Large intestine (tissue), 3 donors: ENCODE results near the gene SLC25A26. TPM values are rescaled to one million over a fixed set of nuclear protein-coding genes. Genes with fewer than 3 reads are reported as not detected.
"Not testable (repeated sequence)": the region's sequence is repeated elsewhere in the genome, so short reads cannot be mapped to it uniquely, and the experiment has no call there.

ENCODE experiments used
- DNase-seq, 2 donors: peaks; one replicate each; pipeline versions ENCODE4 v3.0.0 to v3.0.0-alpha.2; 2013
- H3K27ac ChIP-seq: one replicate; pipeline ENCODE4 v1.5.1; 2013; ENCODE audit warnings: low read length
- H3K27me3 ChIP-seq: 2 replicates; pipeline ENCODE4 v1.6.1; 2013; ENCODE audit warnings: low read length; ENCODE audit not compliant: control insufficient read depth, insufficient read depth
- H3K36me3 ChIP-seq: 2 replicates; pipeline ENCODE4 v1.6.1; 2013; ENCODE audit warnings: low read length; ENCODE audit not compliant: control insufficient read depth, insufficient read depth
- H3K4me1 ChIP-seq: one replicate; pipeline ENCODE4 v1.6.1; 2013; ENCODE audit warnings: low read length; ENCODE audit not compliant: control insufficient read depth, insufficient read depth
- H3K4me3 ChIP-seq: one replicate; pipeline ENCODE4 v1.5.1; 2013; ENCODE audit warnings: low read length
- H3K9me3 ChIP-seq: one replicate; pipeline ENCODE4 v1.6.1; 2013; ENCODE audit warnings: mild to moderate bottlenecking, low read depth, low read length, moderate library complexity; ENCODE audit not compliant: control insufficient read depth
- WGBS: methylation state at CpG from one replicate; pipeline ENCODE4 v1.1.5; 2013; ENCODE audit warnings: low lambda C conversion rate; ENCODE audit not compliant: insufficient coverage; 5-methylcytosine and 5-hydroxymethylcytosine counted together
- polyA plus RNA-seq: library from polyadenylated mRNA; unstranded; fragments of 120-200 nt; gene quantifications from one replicate; pipeline ENCODE4 v1.2.1, GENCODE V29; 2013

Gene SLC25A26
- polyA plus RNA-seq, 1 donor, result 19.9 TPM

- H3K4me3 ChIP-seq, result no peak overlapping the region
- H3K36me3 ChIP-seq, result peaks cover 8% of the 10 kb centered on the region
- H3K27me3 ChIP-seq, result no peaks in the 10 kb centered on the region
- no peaks in the 10 kb centered on the region for H3K9me3 ChIP-seq
- H3K27ac ChIP-seq, result no peak overlapping the region
- no peaks in the 10 kb centered on the region for H3K4me1 ChIP-seq
- DNase-seq, result no peak
- 89% methylated on average over 3 of the region's 4 CpGs for WGBS
Measured at GRCh38 chr3:66267031-66267430, 46.2 kb downstream of the SLC25A26 start.

- H3K36me3 ChIP-seq, result peaks cover 8% of the 10 kb centered on the region
- WGBS, result 80% methylated on average over 1 of the region's 5 CpGs
- no peaks in the 10 kb centered on the region for H3K4me1 ChIP-seq
- H3K9me3 ChIP-seq, result no peaks in the 10 kb centered on the region
- H3K4me3 ChIP-seq, result no peak overlapping the region
- no peaks in the 10 kb centered on the region for H3K27me3 ChIP-seq
- H3K27ac ChIP-seq, result no peak overlapping the region
- no peak for DNase-seq
Measured at GRCh38 chr3:66267906-66268305, 47.1 kb downstream of the SLC25A26 start.

- peaks cover 8% of the 10 kb centered on the region for H3K36me3 ChIP-seq
- no peak overlapping the region for H3K4me3 ChIP-seq
- H3K27ac ChIP-seq, result no peak overlapping the region
- DNase-seq, result peak in 1 of 2 donors; percentile 12
- H3K9me3 ChIP-seq, result no peaks in the 10 kb centered on the region
- no peaks in the 10 kb centered on the region for H3K4me1 ChIP-seq
- no CpG with 5 or more reads among the region's 4 CpGs for WGBS
- H3K27me3 ChIP-seq, result no peaks in the 10 kb centered on the region
Measured at GRCh38 chr3:66268864-66269263, 48.1 kb downstream of the SLC25A26 start.

- no peaks in the 10 kb centered on the region for H3K27me3 ChIP-seq
- no peak for DNase-seq
- H3K36me3 ChIP-seq, result peaks cover 4% of the 10 kb centered on the region
- WGBS, result no CpG with 5 or more reads among the region's 1 CpG
- H3K27ac ChIP-seq, result no peak overlapping the region
- H3K9me3 ChIP-seq, result no peaks in the 10 kb centered on the region
- H3K4me1 ChIP-seq, result no peaks in the 10 kb centered on the region
- no peak overlapping the region for H3K4me3 ChIP-seq
Measured at GRCh38 chr3:66269411-66269810, 48.6 kb downstream of the SLC25A26 start.

- no peaks in the 10 kb centered on the region for H3K36me3 ChIP-seq
- H3K4me1 ChIP-seq, result no peaks in the 10 kb centered on the region
- no peak for DNase-seq
- H3K27me3 ChIP-seq, result no peaks in the 10 kb centered on the region
- no peak overlapping the region for H3K27ac ChIP-seq
- H3K9me3 ChIP-seq, result no peaks in the 10 kb centered on the region
- WGBS, result 40% methylated on average over 1 of the region's 1 CpG
- H3K4me3 ChIP-seq, result no peak overlapping the region
Measured at GRCh38 chr3:66270288-66270687, 49.5 kb downstream of the SLC25A26 start.

- no peak overlapping the region for H3K27ac ChIP-seq
- WGBS, result 70% methylated on average over 2 of the region's 2 CpGs
- no peaks in the 10 kb centered on the region for H3K27me3 ChIP-seq
- DNase-seq, result peak in 1 of 2 donors; percentile 10
- no peaks in the 10 kb centered on the region for H3K4me1 ChIP-seq
- H3K36me3 ChIP-seq, result no peaks in the 10 kb centered on the region
- no peak overlapping the region for H3K4me3 ChIP-seq
- no peaks in the 10 kb centered on the region for H3K9me3 ChIP-seq
Measured at GRCh38 chr3:66270701-66271100, 49.9 kb downstream of the SLC25A26 start.

- H3K27me3 ChIP-seq, result no peaks in the 10 kb centered on the region
- no peak for DNase-seq
- no peaks in the 10 kb centered on the region for H3K9me3 ChIP-seq
- no peaks in the 10 kb centered on the region for H3K36me3 ChIP-seq
- no peak overlapping the region for H3K4me3 ChIP-seq
- no peak overlapping the region for H3K27ac ChIP-seq
- WGBS, result 100% methylated on average over 1 of the region's 2 CpGs
- H3K4me1 ChIP-seq, result no peaks in the 10 kb centered on the region
Measured at GRCh38 chr3:66271231-66271630, 50.4 kb downstream of the SLC25A26 start.

- no peaks in the 10 kb centered on the region for H3K36me3 ChIP-seq
- no peaks in the 10 kb centered on the region for H3K9me3 ChIP-seq
- WGBS, result no CpG with 5 or more reads among the region's 1 CpG
- no peaks in the 10 kb centered on the region for H3K4me1 ChIP-seq
- H3K27ac ChIP-seq, result no peak overlapping the region
- no peaks in the 10 kb centered on the region for H3K27me3 ChIP-seq
- no peak overlapping the region for H3K4me3 ChIP-seq
- DNase-seq, result no peak
Measured at GRCh38 chr3:66272016-66272415, 51.2 kb downstream of the SLC25A26 start.

- not testable (repeated sequence) for H3K27me3 ChIP-seq, H3K9me3 ChIP-seq, H3K4me1 ChIP-seq, H3K4me3 ChIP-seq, H3K27ac ChIP-seq, H3K36me3 ChIP-seq, DNase-seq
- WGBS, result no CpG with 5 or more reads among the region's 6 CpGs
Measured at GRCh38 chr3:66274837-66275236, 54.0 kb downstream of the SLC25A26 start.

- 8% methylated on average over 3 of the region's 3 CpGs for WGBS
Measured at GRCh38 chr3:66276705-66277274, 56.0 kb downstream of the SLC25A26 start.

GRCh38 chr3:66279168-66279567 is 58.4 kb downstream of the SLC25A26 start:
- DNase-seq, result no peak
- Histone ChIP-seq H3K9me3 (no peaks in the 10 kb centered on the region), H3K27me3 (no peaks in the 10 kb centered on the region), H3K4me3 (no peak overlapping the region), H3K4me1 (no peaks in the 10 kb centered on the region), H3K27ac (no peak overlapping the region), H3K36me3 (no peaks in the 10 kb centered on the region)
- WGBS, result no CpG with 5 or more reads among the region's 1 CpG

More at GRCh38 chr3:66276705-66277274, 56.0 kb downstream of the SLC25A26 start:
- Histone ChIP-seq H3K27ac (no peak overlapping the region), H3K9me3 (no peaks in the 10 kb centered on the region), H3K27me3 (no peaks in the 10 kb centered on the region), H3K4me3 (no peak overlapping the region), H3K4me1 (no peaks in the 10 kb centered on the region), H3K36me3 (no peaks in the 10 kb centered on the region)
- DNase-seq, result peak; percentile 51 to 56
